ENCODE measurements around the gene SFXN4. TPM values are rescaled to one million over a fixed set of nuclear protein-coding genes. Genes with fewer than 3 reads are reported as not detected.
"Not testable (repeated sequence)": the region's sequence is repeated elsewhere in the genome, so short reads cannot be mapped to it uniquely, and the experiment has no call there.

The SFXN4 gene
- total and polyA plus RNA-seq, 2 donors (not counting 1 experiment from before 2014, with no cell fraction given), result 10.3 to 17.7 TPM

- Histone ChIP-seq H3K27ac (ENCODE audit: insufficient read depth, low read length) (no peak overlapping the region), H3K4me2 (ENCODE audit: extremely low read depth, insufficient read depth, low read length) (no peak overlapping the region), H2AFZ (ENCODE audit: low read length) (no peak overlapping the region), H3K27me3 (ENCODE audit: control insufficient read depth, insufficient read depth, low read length) (no peaks in the 10 kb centered on the region), H3K4me3 (replicated peaks in 1 of 4; ENCODE audit: control extremely low read depth in 1 of 4, insufficient read depth in 1 of 4, low read depth in 3 of 4, low read length in 4 of 4) (no peak overlapping the region), H4K20me1 (ENCODE audit: control insufficient read depth, extremely low read depth, insufficient read depth, low read length) (no peaks in the 10 kb centered on the region), H3K9ac (ENCODE audit: insufficient read depth, low read length) (no peak overlapping the region), H3K79me2 (ENCODE audit: control insufficient read depth, insufficient read depth, low read length) (no peaks in the 10 kb centered on the region), H3K9me3 (ENCODE audit: control insufficient read depth, insufficient read depth, low read depth, low read length) (no peaks in the 10 kb centered on the region), H3K36me3 (ENCODE audit: control insufficient read depth, insufficient read depth, low read length) (peaks cover 2% of the 10 kb centered on the region), H3K4me1 (ENCODE audit: control insufficient read depth, extremely low read depth, insufficient read depth, low read length) (peaks cover 2% of the 10 kb centered on the region)
- TF ChIP-seq, protein P1, sequence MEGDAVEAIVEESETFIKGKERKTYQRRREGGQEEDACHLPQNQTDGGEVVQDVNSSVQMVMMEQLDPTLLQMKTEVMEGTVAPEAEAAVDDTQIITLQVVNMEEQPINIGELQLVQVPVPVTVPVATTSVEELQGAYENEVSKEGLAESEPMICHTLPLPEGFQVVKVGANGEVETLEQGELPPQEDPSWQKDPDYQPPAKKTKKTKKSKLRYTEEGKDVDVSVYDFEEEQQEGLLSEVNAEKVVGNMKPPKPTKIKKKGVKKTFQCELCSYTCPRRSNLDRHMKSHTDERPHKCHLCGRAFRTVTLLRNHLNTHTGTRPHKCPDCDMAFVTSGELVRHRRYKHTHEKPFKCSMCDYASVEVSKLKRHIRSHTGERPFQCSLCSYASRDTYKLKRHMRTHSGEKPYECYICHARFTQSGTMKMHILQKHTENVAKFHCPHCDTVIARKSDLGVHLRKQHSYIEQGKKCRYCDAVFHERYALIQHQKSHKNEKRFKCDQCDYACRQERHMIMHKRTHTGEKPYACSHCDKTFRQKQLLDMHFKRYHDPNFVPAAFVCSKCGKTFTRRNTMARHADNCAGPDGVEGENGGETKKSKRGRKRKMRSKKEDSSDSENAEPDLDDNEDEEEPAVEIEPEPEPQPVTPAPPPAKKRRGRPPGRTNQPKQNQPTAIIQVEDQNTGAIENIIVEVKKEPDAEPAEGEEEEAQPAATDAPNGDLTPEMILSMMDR (conservative IDR thresholded peaks at IDR 0.05 in 1 of 2, IDR thresholded peaks at IDR 0.05 in 1 of 2; ENCODE audit: low read depth in 1 of 2, low read length in 2 of 2), result no peak
- TF ChIP-seq EZH2 (IDR thresholded peaks at IDR 0.05; ENCODE audit: low read length, missing control alignments), result no peak
- DNase-seq (ENCODE audit: low read depth in 2 of 2), result no peak
These were observed 24.8 kb downstream of the SFXN4 start for GRCh38 chr10:119140603-119141245.

DNA sequence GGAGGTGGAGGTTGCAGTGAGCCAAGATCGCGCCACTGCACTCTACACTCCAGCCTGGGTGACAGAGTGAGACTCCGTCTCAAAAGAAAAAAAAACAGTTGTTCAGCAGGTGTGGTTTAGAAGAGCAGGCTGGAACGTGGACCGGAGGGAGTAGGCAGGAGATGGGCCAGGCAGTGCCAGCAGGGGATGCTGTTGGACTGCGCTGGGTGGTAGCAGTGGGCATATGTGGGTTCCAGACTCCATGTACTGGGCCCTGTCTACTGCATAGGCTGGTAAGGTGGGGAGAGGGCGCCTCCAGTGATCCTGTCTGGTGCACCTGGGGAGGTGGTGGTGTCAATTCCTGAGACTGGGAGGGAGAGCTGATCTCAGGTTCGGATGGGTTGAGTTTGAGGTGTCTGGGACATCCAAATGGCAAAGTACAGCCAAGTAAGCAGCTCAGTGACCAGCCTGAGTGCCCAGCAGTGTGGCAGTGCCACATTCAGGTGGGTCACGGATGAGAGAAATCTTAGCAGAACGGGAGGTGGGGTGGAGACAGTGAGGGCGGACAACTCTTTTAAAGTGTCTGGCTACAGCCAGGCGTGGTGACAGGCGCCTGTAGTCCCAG lies 25.9 kb downstream of the SFXN4 start:
- Histone ChIP-seq H3K27me3 (ENCODE audit: control insufficient read depth, insufficient read depth, low read length) (no peaks in the 10 kb centered on the region), H3K4me2 (ENCODE audit: extremely low read depth, insufficient read depth, low read length) (no peak overlapping the region), H3K9ac (ENCODE audit: insufficient read depth, low read length) (no peak overlapping the region), H3K27ac (ENCODE audit: insufficient read depth, low read length) (no peak overlapping the region), H4K20me1 (ENCODE audit: control insufficient read depth, extremely low read depth, insufficient read depth, low read length) (no peaks in the 10 kb centered on the region), H2AFZ (ENCODE audit: low read length) (no peak overlapping the region), H3K4me3 (replicated peaks in 1 of 4; ENCODE audit: control extremely low read depth in 1 of 4, insufficient read depth in 1 of 4, low read depth in 3 of 4, low read length in 4 of 4) (no peak overlapping the region), H3K4me1 (ENCODE audit: control insufficient read depth, extremely low read depth, insufficient read depth, low read length) (peaks cover 4% of the 10 kb centered on the region), H3K79me2 (ENCODE audit: control insufficient read depth, insufficient read depth, low read length) (no peaks in the 10 kb centered on the region), H3K9me3 (ENCODE audit: control insufficient read depth, insufficient read depth, low read depth, low read length) (no peaks in the 10 kb centered on the region), H3K36me3 (ENCODE audit: control insufficient read depth, insufficient read depth, low read length) (peaks cover 2% of the 10 kb centered on the region)
- TF ChIP-seq, protein P1 (conservative IDR thresholded peaks at IDR 0.05 in 1 of 2, IDR thresholded peaks at IDR 0.05 in 1 of 2; ENCODE audit: low read depth in 1 of 2, low read length in 2 of 2), result peak; percentile 52 to 68
- no peak for TF ChIP-seq EZH2 (IDR thresholded peaks at IDR 0.05; ENCODE audit: low read length, missing control alignments)
- DNase-seq (ENCODE audit: low read depth in 2 of 2), result peak in 1 of 2 donors; percentile 28

- no peak overlapping the region for H2AFZ ChIP-seq (ENCODE audit: low read length)
- H3K27me3 ChIP-seq (ENCODE audit: control insufficient read depth, insufficient read depth, low read length), result no peaks in the 10 kb centered on the region
- no peak overlapping the region for H3K4me2 ChIP-seq (ENCODE audit: extremely low read depth, insufficient read depth, low read length)
- TF ChIP-seq, protein P1 (conservative IDR thresholded peaks at IDR 0.05 in 1 of 2, IDR thresholded peaks at IDR 0.05 in 1 of 2; ENCODE audit: low read depth in 1 of 2, low read length in 2 of 2), result no peak
- TF ChIP-seq EZH2 (IDR thresholded peaks at IDR 0.05; ENCODE audit: low read length, missing control alignments), result no peak
- no peaks in the 10 kb centered on the region for H3K9me3 ChIP-seq (ENCODE audit: control insufficient read depth, insufficient read depth, low read depth, low read length)
- H3K79me2 ChIP-seq (ENCODE audit: control insufficient read depth, insufficient read depth, low read length), result no peaks in the 10 kb centered on the region
- no peak overlapping the region for H3K9ac ChIP-seq (ENCODE audit: insufficient read depth, low read length)
- H3K36me3 ChIP-seq (ENCODE audit: control insufficient read depth, insufficient read depth, low read length), result peaks cover 3% of the 10 kb centered on the region
- H3K27ac ChIP-seq (ENCODE audit: insufficient read depth, low read length), result no peak overlapping the region
- no peaks in the 10 kb centered on the region for H4K20me1 ChIP-seq (ENCODE audit: control insufficient read depth, extremely low read depth, insufficient read depth, low read length)
- DNase-seq (ENCODE audit: low read depth in 2 of 2), result peak in 1 of 2 donors; percentile 16
- peaks cover 4% of the 10 kb centered on the region for H3K4me1 ChIP-seq (ENCODE audit: control insufficient read depth, extremely low read depth, insufficient read depth, low read length)
- H3K4me3 ChIP-seq (replicated peaks in 1 of 4; ENCODE audit: control extremely low read depth in 1 of 4, insufficient read depth in 1 of 4, low read depth in 3 of 4, low read length in 4 of 4), result no peak overlapping the region
These were observed 26.9 kb downstream of the SFXN4 start for GRCh38 chr10:119138346-119139306.

DNA sequence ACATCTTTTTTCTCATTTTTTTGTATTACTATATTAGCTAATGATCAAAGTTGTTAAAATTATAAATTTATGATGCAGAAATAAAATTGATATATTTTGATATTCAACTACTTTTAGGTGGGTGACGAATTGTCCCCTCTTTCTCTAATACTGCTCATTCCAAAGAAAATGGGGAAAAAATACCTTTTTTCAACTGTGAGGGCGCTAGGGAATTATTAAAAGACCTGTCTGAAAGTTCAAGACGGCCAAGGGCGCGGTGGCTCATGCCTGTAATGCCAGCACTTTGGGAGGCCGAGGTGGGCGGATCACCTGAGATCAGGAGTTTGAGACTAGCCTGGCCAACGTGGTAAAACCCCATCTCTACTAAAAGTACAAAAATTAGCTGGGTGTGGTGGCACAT lies 27.6 kb downstream of the SFXN4 start:
- not testable (repeated sequence) for H3K36me3 ChIP-seq (ENCODE audit: control insufficient read depth, insufficient read depth, low read length); H3K27me3 ChIP-seq (ENCODE audit: control insufficient read depth, insufficient read depth, low read length); H2AFZ ChIP-seq (ENCODE audit: low read length); H3K79me2 ChIP-seq (ENCODE audit: control insufficient read depth, insufficient read depth, low read length); DNase-seq (ENCODE audit: low read depth in 2 of 2); H3K4me1 ChIP-seq (ENCODE audit: control insufficient read depth, extremely low read depth, insufficient read depth, low read length); H3K9me3 ChIP-seq (ENCODE audit: control insufficient read depth, insufficient read depth, low read depth, low read length); H3K27ac ChIP-seq (ENCODE audit: insufficient read depth, low read length); H3K4me2 ChIP-seq (ENCODE audit: extremely low read depth, insufficient read depth, low read length); H3K4me3 ChIP-seq (replicated peaks in 1 of 4; ENCODE audit: control extremely low read depth in 1 of 4, insufficient read depth in 1 of 4, low read depth in 3 of 4, low read length in 4 of 4); H4K20me1 ChIP-seq (ENCODE audit: control insufficient read depth, extremely low read depth, insufficient read depth, low read length); H3K9ac ChIP-seq (ENCODE audit: insufficient read depth, low read length)
